Panc1 (cell line): Measurements from ENCODE around the gene RBBP4.

Experiments used
- CTCF ChIP-seq: fragments of 450-650 bp; IDR thresholded peaks from 2 replicates; pipeline ENCODE4 v1.5.1; 2017; ENCODE audit warnings: mild to moderate bottlenecking
- SIN3A ChIP-seq: IDR thresholded peaks from 2 replicates; pipeline ENCODE4 v1.6.1; 2012; ENCODE audit warnings: low read depth, mild to moderate bottlenecking, low read length, moderate library complexity, borderline replicate concordance; ENCODE audit not compliant: insufficient read depth

- TF ChIP-seq CTCF, result no peak
- no peak for TF ChIP-seq SIN3A
Measured at GRCh38 chr1:32681509-32681908, 30.5 kb downstream of the RBBP4 start.
